Stimulated activated CD4-positive, alpha-beta T cell treated with anti-CD3 and anti-CD28 coated beads, TNF-alpha, amount 100 ng/mL, for 48 hours (primary cell): ENCODE results near the gene SMAP2.
A peak's percentile ranks its signal among the peaks of the same experiment; 100 is the strongest.
"Not testable (repeated sequence)": the region's sequence is repeated elsewhere in the genome, so short reads cannot be mapped to it uniquely, and the experiment has no call there.

Experiments
- DNase-seq, 3 donors: peaks; one replicate each; pipeline ENCODE4 v3.0.0-alpha.2; 2020; ENCODE audit warnings: low read depth in 3 of 3

SMAP2 gene

GRCh38 chr1:40373323-40374283, at the start of gene SMAP2:
Gene SMAP2, plus strand, starts transcription at chr1:40373727. Its CDS starts 394 bp downstream, at chr1:40374121.
- DNase-seq: peak; percentile 92 to 98 (median 94)

DNA sequence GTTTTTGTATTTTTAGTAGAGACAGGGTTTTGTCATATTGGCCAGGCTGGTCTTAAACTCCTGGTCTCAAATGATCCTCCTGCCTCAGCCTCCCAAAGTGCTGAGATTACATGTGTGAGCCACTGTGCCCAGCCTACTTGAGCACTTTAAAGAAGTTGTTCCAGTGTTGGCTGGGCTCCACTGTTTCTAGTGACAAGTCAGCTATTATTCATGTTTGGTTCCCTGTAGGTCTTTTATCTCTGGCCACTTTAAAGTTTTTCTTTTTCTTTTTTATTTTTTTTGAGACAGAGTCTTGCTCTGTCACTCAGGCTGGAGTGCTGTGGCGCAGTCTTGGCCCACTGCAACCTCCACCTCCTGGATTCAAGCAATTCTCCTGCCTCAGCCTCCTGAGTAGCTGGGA, 42.1 kb upstream of the SMAP2 start:
- DNase-seq: not testable (repeated sequence)

- DNase-seq: no peak
These were observed 40.8 kb upstream of the SMAP2 start for GRCh38 chr1:40332695-40333094.

DNA sequence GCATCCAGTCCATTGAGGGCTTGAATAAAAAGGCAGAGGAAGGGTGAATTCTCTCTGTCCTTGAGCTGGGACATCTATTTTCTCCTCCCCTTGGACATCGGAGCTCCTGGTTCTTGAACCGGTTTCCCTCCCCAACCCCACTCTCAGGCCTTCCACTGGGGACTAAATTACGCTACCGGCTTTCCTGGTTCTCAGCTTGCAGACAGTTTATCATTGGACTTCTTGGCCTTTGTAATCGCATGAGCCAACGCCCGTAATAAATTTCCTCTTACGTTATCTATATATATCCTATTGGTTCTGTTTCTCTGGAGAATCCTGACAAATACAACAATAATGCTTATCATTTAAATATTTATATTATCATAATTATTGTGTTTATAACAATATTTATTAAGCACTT, 36.1 kb upstream of the SMAP2 start:
- no peak for DNase-seq

DNA sequence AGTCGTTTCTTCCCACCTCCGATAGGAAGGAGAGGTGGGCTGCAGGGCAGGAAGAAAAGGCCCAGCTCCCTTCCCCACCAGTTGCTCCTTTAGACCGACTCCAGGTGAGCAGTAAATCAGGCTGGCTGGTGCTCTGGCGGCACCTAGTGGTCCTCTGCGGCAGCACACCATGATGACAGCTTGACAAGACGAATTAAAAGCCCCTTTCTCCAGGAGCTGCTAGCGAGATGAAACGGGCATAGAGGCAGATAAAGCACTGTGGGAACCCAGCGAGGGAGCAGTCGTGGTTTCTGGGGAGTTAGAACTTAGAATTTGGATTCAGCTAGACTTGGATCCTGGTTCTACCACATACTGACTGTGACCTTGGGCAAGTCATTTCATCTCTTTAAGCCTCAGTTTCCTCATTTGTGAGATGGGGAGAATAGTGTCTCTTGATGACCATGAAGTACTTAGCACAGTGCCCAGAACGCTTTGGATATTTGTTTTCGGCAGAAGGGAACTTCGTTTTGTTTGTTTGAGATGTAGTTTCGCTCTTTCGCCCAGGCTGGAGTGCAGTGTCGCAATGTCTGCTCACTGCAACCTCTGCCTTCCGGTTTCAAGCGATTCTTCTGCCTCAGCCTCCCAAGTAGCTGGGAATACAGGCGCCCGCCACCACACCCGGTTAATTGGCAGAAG, 34.6 kb upstream of the SMAP2 start:
- peak; percentile 73 to 85 (median 82) for DNase-seq

GRCh38 chr1:40339420-40340323, 33.9 kb upstream of the SMAP2 start:
- DNase-seq: no peak

GRCh38 chr1:40341491-40342380, 31.8 kb upstream of the SMAP2 start:
- no peak for DNase-seq

GRCh38 chr1:40342381-40342717, 31.2 kb upstream of the SMAP2 start:
- DNase-seq: not testable (repeated sequence)

DNA sequence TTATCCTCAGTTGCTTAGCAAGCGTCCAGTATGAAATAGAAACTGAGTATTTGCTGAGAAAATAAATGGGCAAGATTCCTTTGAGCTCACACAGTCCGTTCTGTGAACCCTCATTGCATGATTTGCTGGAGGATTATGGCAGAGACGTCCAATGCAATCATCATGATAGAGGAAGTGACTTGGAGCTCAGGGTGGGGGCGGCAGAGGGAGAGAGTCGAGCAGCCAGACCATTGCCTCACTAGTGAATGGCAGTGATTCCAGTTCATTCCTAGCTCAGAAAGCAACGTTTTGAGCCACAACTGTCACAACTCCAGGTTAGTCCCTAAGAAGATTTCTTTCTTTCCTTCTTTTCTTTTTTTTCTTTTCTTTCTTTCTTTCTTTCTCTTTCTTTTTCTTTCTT, 28.9 kb upstream of the SMAP2 start:
- no peak for DNase-seq

- no peak for DNase-seq
These were observed 23.1 kb upstream of the SMAP2 start for GRCh38 chr1:40350391-40350790.

- DNase-seq: no peak
These were observed 22.4 kb upstream of the SMAP2 start for GRCh38 chr1:40351124-40351523.

- DNase-seq: no peak
These were observed 21.4 kb upstream of the SMAP2 start for GRCh38 chr1:40352126-40352525.

- DNase-seq: no peak
These were observed 20.4 kb upstream of the SMAP2 start for GRCh38 chr1:40353082-40353481.

DNA sequence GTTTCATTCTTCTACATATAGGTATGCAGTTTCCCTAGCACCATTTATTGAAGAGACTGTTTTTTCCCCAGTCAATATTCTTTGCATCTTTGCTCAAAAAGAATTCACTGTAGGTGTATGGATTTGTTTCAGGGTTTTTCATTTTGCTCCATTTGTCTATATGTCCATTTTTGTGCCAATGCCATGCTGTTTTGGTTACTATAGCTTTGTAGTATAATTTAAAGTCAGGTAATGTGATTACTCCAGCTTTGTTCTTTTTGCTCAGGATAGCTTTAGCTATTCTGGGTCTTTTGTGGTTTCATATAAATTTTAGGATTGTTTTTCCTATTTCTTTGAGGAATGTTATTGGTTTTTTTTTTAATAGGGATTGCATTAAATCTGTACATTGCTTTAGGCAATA, 15.9 kb upstream of the SMAP2 start:
- no peak for DNase-seq

DNA sequence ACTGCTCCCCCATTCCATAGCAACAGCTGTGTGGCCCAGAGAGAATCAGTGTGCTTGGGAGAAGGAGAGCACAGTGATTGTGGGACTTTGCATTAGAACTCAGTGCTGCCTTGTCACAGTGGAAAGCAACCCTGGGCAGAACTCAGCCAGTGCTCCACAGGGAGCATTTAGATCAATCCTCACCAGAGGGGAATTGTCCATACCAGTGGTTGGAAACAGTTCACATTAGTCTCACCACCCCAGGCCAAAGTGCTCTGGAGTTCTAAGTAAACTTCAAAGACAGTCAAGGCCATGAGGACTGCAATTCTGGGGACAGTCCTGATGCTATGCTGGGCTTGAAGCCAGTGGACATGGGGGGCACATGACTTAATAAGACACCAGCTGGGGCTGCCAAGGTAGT, 12.9 kb upstream of the SMAP2 start:
- no peak for DNase-seq

GRCh38 chr1:40361201-40361600, 12.3 kb upstream of the SMAP2 start:
- no peak for DNase-seq

DNA sequence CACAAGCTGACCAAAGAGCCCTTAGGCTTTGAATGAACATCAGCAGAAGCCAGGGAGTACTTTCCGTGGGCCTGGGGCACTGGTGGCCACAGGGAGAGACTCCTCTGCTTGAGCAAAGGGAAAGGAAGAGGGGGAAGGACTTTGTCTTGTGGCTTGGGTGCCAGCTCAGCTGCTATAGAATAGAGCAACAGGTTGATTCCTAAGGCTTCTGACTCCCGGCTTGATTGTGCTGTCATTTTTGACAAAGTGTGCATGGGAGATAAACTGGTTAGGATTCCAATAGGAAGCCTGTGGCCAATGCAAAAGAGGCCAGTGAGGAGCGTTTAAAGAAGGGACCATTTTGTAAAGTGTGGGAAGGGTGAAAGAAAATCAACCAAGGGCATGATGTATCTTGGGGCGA, 11.9 kb upstream of the SMAP2 start:
- no peak for DNase-seq

- DNase-seq: no peak
These were observed 11.3 kb upstream of the SMAP2 start for GRCh38 chr1:40362199-40362598.

- no peak for DNase-seq
These were observed 10.8 kb upstream of the SMAP2 start for GRCh38 chr1:40362699-40363098.

GRCh38 chr1:40363721-40364120, 9.8 kb upstream of the SMAP2 start:
- no peak for DNase-seq

DNA sequence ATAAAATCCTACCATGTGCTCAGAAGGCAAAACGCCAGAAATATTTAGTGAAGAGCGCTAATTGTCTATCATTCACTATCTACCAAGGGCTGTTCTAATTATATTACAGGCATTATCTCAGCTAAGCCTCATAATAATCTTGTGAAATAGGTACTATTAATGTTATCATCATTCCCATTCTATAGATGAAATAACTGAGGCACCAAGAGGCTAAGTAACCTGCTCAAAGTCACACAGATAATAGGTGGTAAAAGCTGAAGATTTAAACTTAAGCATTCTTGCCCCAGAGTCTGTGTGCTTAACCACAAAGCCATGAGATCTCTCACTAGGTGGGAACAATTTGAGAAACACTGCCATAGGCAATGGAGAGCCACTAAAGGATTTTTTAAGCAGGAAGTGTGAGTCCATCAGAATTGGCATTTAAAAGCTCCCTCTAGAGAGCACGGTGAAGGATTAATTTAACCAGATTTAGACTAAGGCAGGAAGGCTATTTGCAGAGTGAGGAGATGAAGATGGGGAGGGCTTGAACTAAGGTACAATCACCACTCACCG, 1.7 kb upstream of the SMAP2 start:
- no peak for DNase-seq
